Umbilical cord (tissue), 2 donors: ENCODE data around the gene RSPH6A. TPM values are rescaled to one million over a fixed set of nuclear protein-coding genes. Genes with fewer than 3 reads are reported as not detected.

ENCODE experiments used
- DNase-seq: peaks from one replicate; pipeline ENCODE4 v3.0.0-alpha.2; 2015; ENCODE audit warnings: low spot score
- total RNA-seq: library from RNA; depleted of rRNA; stranded (reverse); fragments of >200 nt; gene quantifications from one replicate; pipeline ENCODE4 v1.2.3, GENCODE V29; 2014; ENCODE audit warnings: low replicate concordance; ENCODE audit not compliant: insufficient read depth

RSPH6A gene
- total RNA-seq, 1 donor from 2014 or later: not detected

- no peak for DNase-seq
These were observed 33.6 kb downstream of the RSPH6A start for GRCh38 chr19:45781214-45782161.

DNA sequence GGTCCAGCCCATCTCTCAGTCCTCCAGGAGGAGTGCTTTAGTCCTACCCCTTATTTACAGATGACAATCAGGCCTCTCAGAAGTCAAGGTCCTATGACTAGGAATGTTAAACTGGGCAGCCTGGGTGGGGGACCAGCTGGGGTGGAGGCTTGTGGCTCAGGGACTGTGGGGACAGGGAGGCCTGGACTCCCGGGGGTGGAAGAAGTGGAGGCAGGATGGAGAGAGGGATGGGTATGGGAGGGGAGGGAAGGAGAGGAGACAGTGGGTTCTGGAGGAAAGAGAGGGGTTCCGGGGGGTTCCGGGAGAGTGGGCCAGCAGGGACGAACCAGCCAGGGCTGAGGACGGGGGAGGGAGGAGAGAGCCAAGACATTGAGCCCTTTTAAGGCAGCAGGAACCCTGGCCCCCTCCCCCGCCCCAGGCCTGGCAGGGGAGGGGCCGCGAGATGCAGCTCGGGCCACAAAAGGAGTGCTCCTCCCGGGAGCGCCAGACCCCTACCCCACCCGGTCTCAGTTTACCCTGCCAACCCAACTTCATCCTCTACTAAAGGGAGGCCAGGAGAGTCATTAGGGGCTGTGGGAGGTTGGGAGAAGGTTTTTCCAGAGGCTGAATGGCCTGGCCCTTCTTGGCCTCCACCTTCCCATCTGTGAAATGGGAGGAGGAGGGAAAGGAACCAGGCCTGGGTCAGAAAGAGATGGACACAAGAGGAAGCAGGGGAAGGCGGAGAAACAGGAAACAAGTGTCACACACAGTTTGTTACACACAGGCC is 34.5 kb downstream of the RSPH6A start:
- DNase-seq: no peak

DNA sequence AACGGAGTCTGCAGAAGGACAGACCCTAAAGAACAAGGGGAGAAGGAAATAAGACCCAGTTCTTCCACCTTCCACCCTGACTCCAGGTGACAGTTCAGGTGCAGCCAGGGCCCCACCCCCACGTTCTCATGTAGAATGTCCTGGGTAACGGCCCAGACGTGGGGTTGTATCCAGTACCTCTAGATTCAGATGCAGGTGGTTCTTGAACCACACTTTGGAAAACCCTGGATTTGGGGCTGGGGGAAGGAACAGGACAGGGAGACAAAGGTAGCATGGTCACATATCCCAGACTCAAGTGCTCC is 35.0 kb downstream of the RSPH6A start:
- no peak for DNase-seq

- peak; percentile 58 for DNase-seq
These were observed 35.6 kb downstream of the RSPH6A start for GRCh38 chr19:45779231-45780145.

DNA sequence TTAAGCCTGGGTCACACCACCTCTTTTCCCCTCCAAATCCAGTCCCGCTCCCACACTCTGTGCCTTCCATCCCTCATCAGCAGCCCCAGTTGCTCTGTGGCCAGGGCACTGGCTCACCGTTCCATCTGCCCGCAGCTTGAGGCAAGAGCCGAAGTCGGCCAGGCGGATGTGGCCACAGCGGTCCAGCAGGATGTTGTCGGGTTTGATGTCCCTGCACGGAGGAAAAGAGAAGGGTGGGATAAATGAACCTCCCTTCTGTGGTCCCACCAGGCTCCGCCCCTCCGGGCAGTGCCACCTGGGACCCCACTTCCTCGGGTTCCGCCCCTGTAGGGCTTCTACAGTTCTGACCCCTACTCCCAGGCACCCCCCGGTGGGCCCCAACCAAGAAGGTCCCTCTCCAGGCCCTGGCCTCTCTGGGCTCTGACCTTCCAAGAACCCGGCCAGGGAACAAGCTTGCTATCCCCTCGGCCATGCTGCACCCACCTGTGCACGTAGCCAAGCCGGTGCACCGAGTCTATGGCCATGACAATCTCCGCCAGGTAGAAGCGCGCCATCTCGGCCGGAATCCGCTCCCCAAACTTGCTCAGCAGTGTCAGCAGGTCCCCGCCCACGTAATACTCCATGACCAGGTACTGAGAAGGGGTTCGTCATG is 37.0 kb downstream of the RSPH6A start:
- no peak for DNase-seq

GRCh38 chr19:45777395-45777961 is 37.6 kb downstream of the RSPH6A start:
- no peak for DNase-seq

- DNase-seq: no peak
These were observed 40.3 kb downstream of the RSPH6A start for GRCh38 chr19:45774765-45775164.

DNA sequence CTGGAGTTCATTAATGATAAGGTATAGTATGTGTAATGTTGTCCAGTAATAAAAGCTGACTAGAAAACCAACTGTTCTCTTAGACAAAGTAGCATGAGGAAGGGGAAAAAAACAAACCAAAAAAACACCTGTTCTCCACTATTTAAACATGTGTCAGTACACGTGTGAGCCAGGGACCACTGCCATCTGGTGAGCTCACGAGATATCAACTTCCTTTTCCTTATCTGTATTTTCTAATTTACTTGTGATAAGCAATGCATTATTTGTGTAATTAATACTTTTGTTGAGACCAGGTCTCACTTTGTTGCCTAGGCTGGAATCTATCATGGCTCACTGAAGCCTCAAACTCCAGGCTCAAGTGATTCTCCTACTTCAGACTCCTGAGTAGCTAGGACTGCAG is 41.7 kb downstream of the RSPH6A start:
- DNase-seq: no peak

DNA sequence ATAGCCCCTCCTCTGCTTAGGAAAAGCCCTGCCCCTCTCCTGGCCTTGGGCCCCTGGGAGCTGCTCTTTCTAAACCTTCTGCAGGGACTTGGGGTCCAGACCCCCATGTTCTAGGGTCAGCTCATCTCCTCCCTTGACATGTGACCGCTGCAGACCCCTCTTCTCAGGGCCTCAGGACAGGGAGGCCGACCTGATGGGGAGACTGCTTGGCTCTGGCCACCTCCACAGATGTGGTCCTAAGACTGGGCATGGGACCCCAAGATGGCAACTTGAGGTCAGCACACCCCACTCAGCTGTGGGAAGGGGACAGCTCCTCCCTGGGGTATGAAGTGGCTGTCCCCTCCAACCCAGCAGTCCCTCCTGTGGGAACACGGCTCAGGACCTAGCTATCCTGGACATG is 42.2 kb downstream of the RSPH6A start:
- DNase-seq: no peak

- no peak for DNase-seq
These were observed 42.8 kb downstream of the RSPH6A start for GRCh38 chr19:45772130-45772840.

DNA sequence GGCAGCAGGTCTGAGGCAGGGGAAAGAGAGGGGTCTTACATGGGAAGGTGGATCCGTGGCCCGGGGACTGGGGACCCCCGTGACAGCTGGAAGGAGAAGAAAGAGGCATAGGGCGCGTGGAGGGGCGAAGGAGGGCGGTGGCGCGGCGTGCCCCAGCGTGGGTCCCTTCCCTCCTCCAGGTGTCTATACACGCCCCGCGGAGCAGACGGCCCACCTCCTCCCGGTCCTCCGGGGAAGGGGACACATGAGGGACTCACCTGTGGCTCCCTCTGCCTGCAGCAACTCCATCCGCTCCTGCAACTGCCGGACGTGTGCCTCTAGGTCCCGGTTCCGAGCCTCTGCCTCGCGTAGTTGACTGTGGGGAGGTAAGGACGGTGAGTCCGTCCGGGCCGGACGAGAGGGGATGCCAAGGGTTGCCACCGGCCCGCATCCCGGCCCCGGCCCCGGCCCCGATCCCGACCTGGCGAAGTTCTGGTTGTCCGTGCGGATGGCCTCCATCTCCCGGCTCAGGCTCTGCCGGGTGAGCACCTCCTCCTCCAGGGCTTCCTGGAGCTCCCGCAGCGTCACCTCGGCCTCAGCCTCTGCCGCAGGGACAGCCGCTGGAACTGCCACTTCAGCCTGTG is 43.7 kb downstream of the RSPH6A start:
- DNase-seq: no peak

- peak; percentile 99 for DNase-seq
These were observed 44.7 kb downstream of the RSPH6A start for GRCh38 chr19:45770192-45771101.

DNA sequence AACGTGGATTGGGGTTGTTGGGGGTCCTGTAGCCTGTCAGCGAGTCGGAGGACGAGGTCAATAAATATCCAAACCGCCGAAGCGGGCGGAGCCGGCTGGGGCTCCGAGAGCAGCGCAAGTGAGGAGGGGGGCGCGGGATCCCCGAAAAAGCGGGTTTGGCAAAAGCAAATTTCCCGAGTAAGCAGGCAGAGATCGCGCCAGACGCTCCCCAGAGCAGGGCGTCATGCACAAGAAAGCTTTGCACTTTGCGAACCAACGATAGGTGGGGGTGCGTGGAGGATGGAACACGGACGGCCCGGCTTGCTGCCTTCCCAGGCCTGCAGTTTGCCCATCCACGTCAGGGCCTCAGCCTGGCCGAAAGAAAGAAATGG is 45.3 kb downstream of the RSPH6A start:
- peak; percentile 72 for DNase-seq

DNA sequence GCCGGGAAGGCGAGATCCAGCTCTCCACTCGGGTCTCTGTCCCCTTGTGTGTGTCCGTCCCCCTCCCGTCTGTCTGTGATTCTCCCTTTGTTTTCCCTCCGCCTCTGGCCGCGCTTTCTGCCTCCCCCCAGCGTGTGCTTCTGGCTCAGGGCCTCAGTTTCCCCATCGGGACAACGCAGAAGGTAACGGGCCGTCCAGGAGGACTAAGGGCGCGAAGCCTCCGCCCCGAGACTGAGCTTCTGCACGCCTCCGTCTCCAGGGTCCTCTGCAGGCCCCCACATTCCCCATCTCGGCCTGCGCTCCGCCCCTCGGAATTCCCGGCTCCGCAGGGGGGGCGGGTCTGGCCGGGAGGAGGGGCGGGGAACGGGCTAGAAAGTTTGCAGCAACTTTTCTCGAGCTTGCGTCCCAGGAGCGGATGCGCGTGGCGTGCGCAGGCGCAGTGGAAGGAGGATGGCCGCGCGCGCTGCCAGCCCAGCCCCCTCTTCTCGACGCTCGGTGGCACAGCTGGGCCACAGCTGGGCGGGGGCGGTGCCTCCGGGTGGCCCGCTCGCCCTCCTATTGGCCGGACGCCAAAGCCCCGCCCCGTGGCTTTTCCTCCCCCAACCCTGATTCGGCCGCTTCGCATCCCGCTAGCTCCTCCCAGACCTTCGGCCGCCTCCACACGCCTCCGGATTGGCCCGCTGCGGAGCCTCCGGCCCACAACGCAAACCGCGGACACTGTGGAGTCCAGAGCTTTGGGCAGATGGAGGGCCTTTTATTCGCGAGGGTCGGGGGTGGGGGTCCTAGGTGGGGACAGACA is 45.9 kb downstream of the RSPH6A start, which contains the start of gene SIX5:
Gene SIX5 (minus strand): TSS at position 269 of the 799 bp plus-strand sequence. CDS start 408 bp downstream, outside the sequence.
- peak; percentile 99 for DNase-seq

DNA sequence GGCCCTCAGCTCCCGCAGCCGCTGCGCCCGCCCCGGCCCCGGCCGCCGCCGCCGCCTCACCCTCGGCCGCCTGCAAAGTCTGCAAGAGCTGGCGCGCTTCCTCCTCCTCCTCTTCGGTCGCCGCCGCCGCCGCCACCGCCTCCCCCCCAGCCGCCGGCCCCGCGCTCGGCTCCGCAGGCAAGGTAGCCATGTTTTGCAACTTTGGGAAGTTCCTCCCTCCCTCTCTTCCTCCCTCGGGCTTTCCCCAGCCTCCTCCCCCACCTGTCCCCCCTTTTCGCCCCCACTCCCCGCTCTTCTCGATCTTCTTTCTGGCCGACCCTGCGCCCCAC is 46.5 kb downstream of the RSPH6A start:
- DNase-seq: no peak

- DNase-seq: peak; percentile 69
These were observed 47.0 kb downstream of the RSPH6A start for GRCh38 chr19:45767881-45768654.

DNA sequence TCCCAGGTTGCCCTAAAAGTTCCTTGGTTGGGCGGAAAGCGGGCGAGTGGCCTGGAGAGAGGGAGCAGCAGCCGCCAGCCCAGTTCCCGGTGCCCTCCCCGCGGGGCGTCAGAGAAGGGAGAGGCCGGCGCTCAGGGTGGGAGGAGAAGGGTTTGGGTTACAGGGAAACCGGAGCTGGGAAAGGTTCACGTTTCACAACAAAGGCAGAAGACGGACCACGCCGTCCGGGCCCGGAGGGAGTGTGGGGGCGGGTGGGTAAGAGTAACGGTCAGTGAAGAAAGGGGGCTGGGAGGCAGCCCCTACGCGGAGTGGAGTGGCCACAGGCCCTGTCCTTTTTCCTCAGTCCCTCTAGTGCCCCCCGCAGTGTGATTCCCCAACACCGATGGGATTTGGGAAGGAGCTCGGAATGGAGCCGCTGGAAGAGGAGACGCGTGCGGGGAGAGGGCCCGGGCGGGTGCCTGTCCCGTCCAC is 47.7 kb downstream of the RSPH6A start:
- peak; percentile 93 for DNase-seq
